Measurements from ENCODE around the gene SPOCK1. TPM values are rescaled to one million over a fixed set of nuclear protein-coding genes. Genes with fewer than 3 reads are reported as not detected.

SPOCK1 gene
- total RNA-seq, 1 donor from 2014 or later = 900 TPM

DNA sequence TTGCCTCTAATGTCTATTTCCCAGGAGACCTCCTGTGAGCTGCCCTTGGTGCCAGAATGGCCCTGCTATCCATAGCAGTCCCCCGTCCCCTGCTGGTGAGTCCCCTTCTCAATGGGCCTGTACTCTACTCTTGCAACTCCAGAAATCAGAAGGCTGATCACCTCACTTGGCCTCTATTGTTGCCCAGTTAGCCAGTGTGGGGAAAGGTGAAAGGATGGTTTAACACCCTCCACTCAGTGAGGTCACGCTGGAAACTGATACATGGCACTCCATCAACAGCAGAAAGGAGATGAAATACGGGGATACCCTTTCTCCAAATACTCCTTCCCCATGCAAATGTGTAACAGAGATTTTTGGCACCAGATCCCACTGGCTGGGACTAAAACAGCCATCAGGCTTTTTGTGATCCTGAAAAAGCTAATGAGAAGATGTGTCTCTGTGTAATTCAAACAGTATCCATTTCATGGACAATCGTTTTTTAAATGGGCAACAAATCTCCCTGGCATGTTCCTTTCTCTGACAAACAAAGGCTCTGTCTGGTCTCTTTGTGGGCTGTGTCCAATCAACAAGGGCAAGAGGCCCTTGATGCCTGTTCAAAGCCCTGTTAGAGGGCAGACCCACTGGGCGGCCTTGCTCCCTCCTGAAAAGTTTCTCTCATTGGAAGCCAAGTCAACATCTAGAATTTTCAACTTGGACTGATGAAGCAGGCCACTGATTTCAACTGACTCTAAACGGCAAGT, 343.7 kb downstream of the SPOCK1 start:
- no peak for DNase-seq (ENCODE audit: extremely low spot score, unreplicated experiment)
- Mint-ChIP-seq H3K27me3 (ENCODE audit: unreplicated experiment) (no peaks in the 10 kb centered on the region), H3K27ac (ENCODE audit: unreplicated experiment) (no peak overlapping the region), H3K9me3 (ENCODE audit: unreplicated experiment) (peaks cover 10% of the 10 kb centered on the region), H3K4me1 (ENCODE audit: unreplicated experiment) (peaks cover 26% of the 10 kb centered on the region), H3K36me3 (ENCODE audit: unreplicated experiment) (no peaks in the 10 kb centered on the region), H3K4me3 (ENCODE audit: unreplicated experiment) (no peak overlapping the region)
- TF ChIP-seq, protein P1, sequence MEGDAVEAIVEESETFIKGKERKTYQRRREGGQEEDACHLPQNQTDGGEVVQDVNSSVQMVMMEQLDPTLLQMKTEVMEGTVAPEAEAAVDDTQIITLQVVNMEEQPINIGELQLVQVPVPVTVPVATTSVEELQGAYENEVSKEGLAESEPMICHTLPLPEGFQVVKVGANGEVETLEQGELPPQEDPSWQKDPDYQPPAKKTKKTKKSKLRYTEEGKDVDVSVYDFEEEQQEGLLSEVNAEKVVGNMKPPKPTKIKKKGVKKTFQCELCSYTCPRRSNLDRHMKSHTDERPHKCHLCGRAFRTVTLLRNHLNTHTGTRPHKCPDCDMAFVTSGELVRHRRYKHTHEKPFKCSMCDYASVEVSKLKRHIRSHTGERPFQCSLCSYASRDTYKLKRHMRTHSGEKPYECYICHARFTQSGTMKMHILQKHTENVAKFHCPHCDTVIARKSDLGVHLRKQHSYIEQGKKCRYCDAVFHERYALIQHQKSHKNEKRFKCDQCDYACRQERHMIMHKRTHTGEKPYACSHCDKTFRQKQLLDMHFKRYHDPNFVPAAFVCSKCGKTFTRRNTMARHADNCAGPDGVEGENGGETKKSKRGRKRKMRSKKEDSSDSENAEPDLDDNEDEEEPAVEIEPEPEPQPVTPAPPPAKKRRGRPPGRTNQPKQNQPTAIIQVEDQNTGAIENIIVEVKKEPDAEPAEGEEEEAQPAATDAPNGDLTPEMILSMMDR (IDR thresholded peaks at IDR 0.05) = no peak

DNA sequence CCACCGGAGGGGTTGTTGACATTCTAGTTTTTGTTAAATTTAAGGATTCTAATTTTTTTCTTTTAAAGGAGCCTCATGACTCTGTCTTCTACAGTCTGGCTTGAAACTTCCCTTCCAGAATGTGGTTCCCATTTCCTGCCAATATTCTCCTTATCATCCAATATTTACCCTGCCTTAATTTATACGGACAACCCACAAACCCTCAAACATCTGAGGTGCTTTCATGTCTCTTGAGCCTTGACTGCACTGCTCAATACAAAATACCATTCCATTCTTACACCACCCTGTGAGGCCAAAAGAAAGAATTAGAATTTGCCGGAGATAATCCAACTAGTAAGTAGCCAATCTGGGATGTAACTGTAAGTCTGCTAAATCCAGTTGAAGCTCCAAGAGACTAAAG, 346.5 kb downstream of the SPOCK1 start:
- DNase-seq (ENCODE audit: extremely low spot score, unreplicated experiment) = no peak
- peaks cover 3% of the 10 kb centered on the region for H3K36me3 Mint-ChIP-seq (ENCODE audit: unreplicated experiment)
- no peaks in the 10 kb centered on the region for H3K27me3 Mint-ChIP-seq (ENCODE audit: unreplicated experiment)
- no peaks in the 10 kb centered on the region for H3K9me3 Mint-ChIP-seq (ENCODE audit: unreplicated experiment)
- H3K4me1 Mint-ChIP-seq (ENCODE audit: unreplicated experiment) = peaks cover 30% of the 10 kb centered on the region
- H3K27ac Mint-ChIP-seq (ENCODE audit: unreplicated experiment) = no peak overlapping the region
- no peak overlapping the region for H3K4me3 Mint-ChIP-seq (ENCODE audit: unreplicated experiment)
- TF ChIP-seq, protein P1 (IDR thresholded peaks at IDR 0.05) = no peak

DNA sequence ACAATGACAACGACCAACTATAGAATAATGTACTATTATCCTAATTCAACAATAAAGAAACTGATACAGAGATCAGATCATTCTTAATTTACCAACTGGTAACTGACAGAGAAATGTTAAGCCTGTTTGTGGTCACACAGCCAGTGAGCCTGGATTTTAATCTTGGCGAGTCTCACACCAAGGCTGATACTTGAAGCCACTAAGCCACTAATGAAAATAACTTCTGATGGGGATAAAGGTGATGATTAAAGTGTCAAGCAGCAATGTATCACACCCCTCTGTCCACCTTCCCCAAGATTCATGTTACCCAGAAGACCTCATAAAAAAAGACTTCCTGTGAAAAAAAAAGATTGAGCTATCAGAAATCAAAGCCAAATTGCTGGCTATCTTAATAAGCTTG, 350.5 kb downstream of the SPOCK1 start:
- TF ChIP-seq, protein P1 (IDR thresholded peaks at IDR 0.05) = no peak
- H3K27me3 Mint-ChIP-seq (ENCODE audit: unreplicated experiment) = no peaks in the 10 kb centered on the region
- H3K4me3 Mint-ChIP-seq (ENCODE audit: unreplicated experiment) = no peak overlapping the region
- H3K36me3 Mint-ChIP-seq (ENCODE audit: unreplicated experiment) = peaks cover 3% of the 10 kb centered on the region
- no peak for DNase-seq (ENCODE audit: extremely low spot score, unreplicated experiment)
- H3K27ac Mint-ChIP-seq (ENCODE audit: unreplicated experiment) = no peak overlapping the region
- H3K4me1 Mint-ChIP-seq (ENCODE audit: unreplicated experiment) = peaks cover 29% of the 10 kb centered on the region
- H3K9me3 Mint-ChIP-seq (ENCODE audit: unreplicated experiment) = no peaks in the 10 kb centered on the region

- Mint-ChIP-seq H3K9me3 (ENCODE audit: unreplicated experiment) (no peaks in the 10 kb centered on the region), H3K27me3 (ENCODE audit: unreplicated experiment) (no peaks in the 10 kb centered on the region), H3K27ac (ENCODE audit: unreplicated experiment) (peak overlapping the region; percentile 97), H3K4me1 (ENCODE audit: unreplicated experiment) (peaks cover 28% of the 10 kb centered on the region), H3K4me3 (ENCODE audit: unreplicated experiment) (no peak overlapping the region), H3K36me3 (ENCODE audit: unreplicated experiment) (peaks cover 3% of the 10 kb centered on the region)
- peak; percentile 15 for DNase-seq (ENCODE audit: extremely low spot score, unreplicated experiment)
- TF ChIP-seq, protein P1 (IDR thresholded peaks at IDR 0.05) = no peak
Observed at GRCh38 chr5:137148159-137148558, 351.0 kb downstream of the SPOCK1 start.

- Mint-ChIP-seq H3K27ac (ENCODE audit: unreplicated experiment) (peak overlapping the region; percentile 97), H3K4me1 (ENCODE audit: unreplicated experiment) (peaks cover 35% of the 10 kb centered on the region), H3K9me3 (ENCODE audit: unreplicated experiment) (no peaks in the 10 kb centered on the region), H3K36me3 (ENCODE audit: unreplicated experiment) (peaks cover 3% of the 10 kb centered on the region), H3K4me3 (ENCODE audit: unreplicated experiment) (no peak overlapping the region), H3K27me3 (ENCODE audit: unreplicated experiment) (no peaks in the 10 kb centered on the region)
- TF ChIP-seq, protein P1 (IDR thresholded peaks at IDR 0.05) = no peak
- DNase-seq (ENCODE audit: extremely low spot score, unreplicated experiment) = peak; percentile 30
Observed at GRCh38 chr5:137147346-137147745, 351.8 kb downstream of the SPOCK1 start.

Measured in osteocyte (in vitro differentiated cells).